GM19023 (cell line): ENCODE measurements around the gene ANGPTL7.
"Not testable (repeated sequence)": the region's sequence is repeated elsewhere in the genome, so short reads cannot be mapped to it uniquely, and the experiment has no call there.

Experiments
- ATAC-seq: cut with Tn5 transposase; IDR thresholded peaks from one replicate; pipeline ENCODE4 v1.9.1; 2021; ENCODE audit warnings: mild to moderate bottlenecking, moderate library complexity; ENCODE audit not compliant: unreplicated experiment

Gene ANGPTL7

DNA sequence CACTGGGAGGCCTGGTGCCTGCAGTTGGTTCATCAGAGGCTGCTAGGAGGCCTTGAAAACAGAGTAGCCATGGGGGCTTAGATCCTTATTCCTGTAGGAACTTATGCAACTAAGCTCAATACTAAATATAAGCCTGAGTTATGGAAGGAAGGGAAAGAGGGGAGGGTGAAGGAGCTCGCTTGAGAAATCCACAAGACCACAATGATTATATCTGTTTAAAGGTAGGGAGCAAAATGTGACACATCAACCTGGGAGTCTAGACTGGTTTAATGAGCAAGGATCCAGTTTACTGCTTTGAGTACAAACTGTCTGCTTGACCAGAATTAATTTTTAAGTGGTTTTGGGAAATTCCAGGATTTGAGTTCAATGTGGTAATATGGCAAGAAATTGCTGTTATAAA lies 20.4 kb upstream of the ANGPTL7 start:
- ATAC-seq, result no peak

DNA sequence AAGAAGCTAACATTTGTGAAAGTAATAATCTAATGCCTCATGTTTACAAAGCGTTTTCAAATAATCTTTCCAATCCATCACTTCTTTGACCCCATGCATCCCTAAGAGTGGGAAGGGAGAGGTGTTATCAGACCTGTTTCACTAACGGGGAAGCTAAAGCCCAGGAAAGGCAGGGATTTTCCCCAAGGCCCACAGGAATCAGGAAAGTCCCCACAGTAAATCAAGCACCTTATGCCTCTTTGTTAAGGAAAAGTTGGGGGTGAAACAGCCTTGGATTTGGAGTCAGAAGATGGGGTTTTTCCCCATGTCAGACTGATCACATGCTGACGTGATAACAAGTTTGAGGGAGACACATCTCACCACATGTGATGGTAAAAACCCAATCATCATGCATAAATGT lies 20.0 kb upstream of the ANGPTL7 start:
- no peak for ATAC-seq

DNA sequence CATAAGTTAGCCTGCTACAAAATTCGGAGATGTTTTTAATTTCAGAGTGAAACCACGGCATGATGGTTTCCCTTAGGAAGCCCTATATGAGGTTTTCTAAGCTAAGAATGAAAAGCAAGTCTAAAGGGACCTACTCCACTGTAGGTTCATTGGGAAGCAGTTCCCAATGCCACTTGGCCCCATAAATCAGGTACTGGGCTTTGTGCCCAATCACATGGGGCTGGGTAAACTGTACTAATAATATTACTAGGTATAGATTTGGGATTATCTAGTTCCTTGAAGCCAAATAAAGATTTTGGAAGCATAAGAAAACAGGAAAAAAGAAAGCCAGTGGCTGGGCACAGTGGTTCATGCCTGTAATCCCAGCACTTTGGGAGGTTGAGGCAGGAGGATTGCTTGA lies 19.1 kb upstream of the ANGPTL7 start:
- no peak for ATAC-seq

DNA sequence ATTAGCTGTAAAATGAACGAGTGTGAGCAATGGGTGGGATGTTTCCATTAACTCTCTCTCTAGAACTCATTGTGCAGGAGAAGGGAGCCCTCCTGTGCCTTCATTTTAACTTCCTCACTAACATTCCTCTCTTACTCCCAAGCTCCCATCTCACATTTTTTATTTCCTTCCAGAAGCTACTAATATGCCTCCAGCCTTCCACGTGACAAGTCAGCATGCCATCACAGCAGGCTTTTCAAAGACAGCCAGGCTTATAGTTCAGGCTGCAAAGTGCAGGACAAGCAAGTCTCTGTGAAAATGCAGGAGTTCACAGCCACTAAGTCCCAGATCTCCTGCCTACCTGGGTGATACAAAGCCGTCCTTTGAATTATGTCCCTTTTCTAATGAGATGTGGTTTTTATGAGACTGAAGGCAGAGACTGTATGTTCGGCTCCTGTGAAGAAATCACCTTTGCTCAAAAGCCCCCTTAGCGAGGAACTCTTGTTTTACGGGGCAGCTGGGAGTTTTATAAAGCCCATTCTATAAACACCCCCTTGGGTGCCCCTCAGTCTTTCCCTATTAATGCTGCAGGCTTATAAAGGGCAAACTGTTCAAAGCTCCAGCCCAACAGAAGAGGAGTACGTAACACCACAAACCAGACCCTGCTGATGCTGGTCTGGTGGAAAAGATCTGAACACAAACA lies 14.8 kb upstream of the ANGPTL7 start:
- no peak for ATAC-seq

DNA sequence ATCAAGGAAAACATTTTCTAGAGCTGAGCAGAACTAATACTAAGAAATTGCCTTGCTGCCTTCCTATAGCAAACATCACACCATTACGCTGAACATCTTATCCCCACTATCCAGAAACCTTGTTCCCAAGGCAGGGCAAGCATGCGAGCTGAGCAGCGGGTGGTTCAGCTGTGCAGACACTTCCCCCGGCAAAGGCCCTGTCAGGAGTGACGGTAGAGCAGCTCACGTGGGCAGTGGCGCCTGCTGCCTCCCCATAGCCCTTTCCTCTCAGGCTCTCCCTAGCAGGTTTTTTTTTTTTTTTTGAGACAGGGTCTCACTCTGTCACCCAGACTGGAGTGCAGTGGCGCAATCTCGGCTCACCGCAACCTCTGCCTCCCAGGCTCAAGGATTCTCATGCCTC lies 13.7 kb upstream of the ANGPTL7 start:
- no peak for ATAC-seq

DNA sequence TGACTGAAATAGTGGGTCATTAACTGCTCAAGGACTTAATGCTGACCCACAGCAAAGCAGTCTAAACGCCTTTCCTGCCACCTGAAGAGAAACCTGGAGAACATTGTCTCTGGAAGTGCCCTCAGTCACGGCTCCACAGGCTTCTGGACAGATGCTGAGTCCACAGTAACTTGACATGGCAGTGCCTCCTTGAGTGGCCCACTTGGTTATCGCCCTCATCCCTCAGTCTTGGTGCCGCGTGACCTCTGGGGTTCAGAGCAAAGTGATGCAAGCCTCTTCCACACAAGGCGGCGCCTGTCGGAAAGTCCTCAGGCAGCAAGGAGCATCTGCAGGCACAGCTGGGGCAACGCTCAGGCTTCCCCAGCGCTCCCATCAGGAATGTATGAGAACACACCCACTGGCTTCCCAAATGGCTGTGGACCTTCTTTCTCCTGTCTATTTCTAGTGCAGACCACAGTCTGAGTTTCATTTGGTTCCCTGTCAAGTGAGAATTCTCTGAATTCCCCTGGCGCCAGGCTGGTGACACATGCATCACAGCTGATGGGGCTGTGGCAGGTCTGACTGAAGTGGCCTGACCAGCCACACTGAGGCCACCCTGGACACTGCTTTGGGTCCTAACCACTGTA lies 13.0 kb upstream of the ANGPTL7 start:
- ATAC-seq, result no peak

DNA sequence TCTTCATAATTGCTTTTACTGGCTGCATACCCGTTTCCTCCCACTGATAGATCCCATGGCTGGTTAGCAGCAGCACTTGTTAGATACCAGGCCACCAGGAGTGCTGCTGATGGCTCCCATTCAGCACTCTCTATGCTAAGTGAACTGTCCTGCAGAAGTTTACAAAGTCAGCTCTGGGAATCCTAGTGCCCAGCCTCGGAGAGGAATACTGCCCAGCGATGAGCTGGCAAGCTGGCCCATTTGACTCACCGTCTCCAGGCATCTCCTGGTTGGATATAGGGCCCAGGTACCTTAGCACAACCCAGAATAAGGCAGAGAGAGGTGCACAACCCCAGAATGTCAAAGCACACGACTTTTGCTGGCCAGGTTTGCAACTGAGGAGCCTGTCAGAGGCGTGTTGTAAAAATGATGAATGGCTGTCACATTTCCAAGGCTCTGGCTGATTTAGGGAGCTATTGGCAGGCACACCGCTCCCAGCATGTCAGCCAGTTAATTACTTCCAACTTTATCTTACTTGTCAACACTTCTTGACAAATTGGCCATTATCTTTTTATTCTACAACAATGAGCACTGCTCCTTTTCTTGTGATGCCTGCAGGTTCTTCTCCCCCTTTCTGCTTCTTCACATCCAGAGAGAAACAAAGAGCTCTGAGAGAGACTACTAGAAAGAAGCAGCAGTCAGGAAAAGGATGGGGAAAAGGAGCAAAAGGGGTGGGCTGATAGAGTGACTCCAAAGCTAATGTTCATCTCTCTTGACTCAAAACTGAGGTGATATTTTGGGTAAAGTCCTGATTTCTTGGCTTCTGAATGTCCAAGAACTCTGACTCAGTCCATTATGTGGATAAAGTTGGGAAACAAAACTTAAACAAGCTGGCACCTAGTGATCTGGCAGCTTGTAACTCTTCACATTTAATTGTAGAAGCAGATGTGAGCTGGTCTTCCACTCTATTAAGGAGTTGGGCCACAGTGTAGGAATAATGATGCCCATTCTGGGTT lies 10.8 kb upstream of the ANGPTL7 start:
- ATAC-seq, result no peak

DNA sequence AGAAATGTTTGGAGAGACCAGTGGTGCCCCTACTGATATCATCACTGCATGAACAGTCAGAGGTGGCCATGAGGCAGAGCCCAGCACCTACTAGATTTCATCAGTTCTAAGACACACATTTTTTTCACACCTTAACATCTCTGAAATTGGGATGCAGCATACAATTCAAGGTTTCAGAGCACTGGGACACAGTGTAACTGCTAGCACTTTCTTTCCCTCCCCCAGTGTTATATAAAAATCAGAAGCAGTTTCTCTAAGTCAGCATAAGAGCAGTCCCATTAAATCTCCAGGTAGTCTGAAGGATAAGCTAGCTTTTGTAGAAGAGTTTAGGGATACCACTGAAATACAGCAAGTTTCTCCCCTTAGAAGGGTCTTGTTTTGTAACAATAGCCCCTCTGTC lies 10.0 kb upstream of the ANGPTL7 start:
- no peak for ATAC-seq

DNA sequence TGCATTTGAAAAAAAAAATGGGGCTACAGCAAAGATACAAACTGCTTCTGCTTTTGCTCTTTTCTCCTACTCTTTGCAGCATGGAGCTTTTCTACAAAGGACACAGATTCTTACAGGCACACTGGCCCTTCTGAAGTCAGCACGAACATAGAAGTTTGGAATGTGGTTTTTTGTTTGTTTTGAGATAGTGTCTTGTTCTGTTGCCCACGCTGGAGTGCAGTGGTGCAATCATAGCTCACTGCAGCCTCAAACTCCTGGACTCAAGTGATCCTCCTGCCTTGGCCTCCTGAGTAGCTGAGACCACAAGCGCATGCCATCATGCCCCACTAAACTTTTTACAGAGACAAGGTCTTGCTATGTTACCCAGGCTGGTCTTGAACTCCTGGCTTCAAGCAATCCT lies 9.4 kb upstream of the ANGPTL7 start:
- not testable (repeated sequence) for ATAC-seq

DNA sequence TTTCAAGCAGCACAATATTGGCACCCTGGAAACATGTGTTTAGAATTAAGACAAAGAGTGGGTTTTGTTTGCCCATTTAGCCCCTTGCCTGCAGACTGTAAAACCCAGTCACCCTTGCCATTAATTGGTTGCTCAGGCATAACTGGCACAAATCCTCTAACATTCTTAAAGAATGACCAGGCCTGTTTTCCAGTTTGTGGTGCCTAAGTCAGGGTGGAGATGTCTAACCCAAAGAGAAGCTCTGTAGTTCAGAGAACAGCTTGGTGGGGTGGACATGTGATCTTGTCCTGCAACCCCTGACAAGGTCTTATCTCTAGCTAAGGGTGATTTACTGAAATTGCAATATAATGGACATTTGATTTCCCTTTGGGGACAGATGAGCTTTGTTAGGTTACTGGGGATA lies 8.8 kb upstream of the ANGPTL7 start:
- no peak for ATAC-seq

DNA sequence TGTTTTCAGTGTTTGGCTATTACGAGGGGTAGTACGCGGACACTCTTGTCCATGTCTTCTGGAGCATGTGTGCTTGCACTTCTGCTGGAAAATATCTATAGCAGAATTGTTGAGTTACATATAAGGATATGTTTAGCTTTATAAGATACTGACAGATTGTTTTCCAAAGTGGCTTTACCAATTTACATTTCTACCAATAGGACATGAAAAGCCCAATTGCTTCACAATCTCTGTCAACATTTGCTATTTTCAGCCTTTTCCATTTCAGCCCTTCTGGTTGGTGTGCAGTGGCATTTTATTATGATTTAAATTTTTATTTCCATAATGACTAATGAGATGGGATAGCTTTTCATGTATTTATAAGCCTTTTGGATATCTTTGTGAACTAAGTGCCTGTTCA lies 6.3 kb upstream of the ANGPTL7 start:
- ATAC-seq, result no peak

DNA sequence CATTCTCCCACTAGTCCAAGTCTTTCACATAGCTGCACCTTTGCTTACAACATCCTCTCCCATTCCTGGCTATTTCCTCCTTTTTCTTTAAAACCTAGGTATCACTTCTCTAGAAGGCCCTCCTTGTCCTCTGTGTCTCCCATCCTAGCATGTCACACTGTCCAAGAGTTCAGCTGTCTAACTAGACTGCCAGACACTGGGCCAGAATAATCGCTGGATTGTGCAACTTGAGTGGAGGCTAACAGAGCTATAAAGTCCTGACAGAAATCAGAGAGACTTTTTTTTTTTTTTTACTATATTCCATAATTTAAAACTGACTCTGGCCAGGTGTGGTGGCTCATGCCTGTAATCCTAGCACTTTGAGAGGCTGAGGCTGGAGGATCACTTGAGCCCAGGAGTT lies 4.2 kb upstream of the ANGPTL7 start:
- ATAC-seq, result no peak

DNA sequence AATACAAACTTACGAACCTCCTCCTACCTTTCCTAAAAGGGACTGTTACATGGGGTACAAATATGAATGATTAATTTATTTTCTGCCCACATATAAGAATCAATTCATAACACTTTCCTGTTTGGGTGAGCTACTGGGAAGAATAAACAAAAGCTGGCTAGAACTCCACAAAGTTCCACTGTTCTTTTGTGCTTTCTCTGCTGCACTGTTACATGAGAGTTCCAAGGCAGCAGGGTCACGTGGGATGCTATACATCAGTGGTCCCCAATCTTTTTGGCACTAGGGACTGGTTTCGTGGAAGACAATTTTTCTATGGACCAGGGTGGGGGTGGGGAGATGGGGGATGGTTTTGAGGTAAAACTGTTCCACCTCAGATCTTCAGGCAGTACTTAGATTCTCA lies 2.2 kb upstream of the ANGPTL7 start:
- ATAC-seq, result no peak

DNA sequence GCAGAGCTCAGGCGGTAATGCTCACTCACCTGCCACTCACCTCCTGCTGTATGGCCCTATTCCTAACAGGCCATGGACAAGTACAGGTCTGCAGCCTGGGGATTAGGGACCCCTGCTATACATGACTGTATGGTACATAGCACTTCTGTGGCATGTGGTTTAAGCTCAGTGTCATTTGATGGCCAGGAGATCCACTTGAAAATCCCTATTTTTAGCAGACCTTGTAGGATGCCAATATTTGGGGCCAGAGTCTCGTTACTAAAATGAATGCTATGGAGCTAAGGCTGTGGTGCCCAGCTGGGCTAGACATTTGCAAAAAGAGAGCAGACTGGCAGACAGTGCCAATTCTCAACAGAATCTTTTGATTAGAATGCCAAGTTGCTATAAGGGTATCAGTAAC lies 1.7 kb upstream of the ANGPTL7 start:
- no peak for ATAC-seq

DNA sequence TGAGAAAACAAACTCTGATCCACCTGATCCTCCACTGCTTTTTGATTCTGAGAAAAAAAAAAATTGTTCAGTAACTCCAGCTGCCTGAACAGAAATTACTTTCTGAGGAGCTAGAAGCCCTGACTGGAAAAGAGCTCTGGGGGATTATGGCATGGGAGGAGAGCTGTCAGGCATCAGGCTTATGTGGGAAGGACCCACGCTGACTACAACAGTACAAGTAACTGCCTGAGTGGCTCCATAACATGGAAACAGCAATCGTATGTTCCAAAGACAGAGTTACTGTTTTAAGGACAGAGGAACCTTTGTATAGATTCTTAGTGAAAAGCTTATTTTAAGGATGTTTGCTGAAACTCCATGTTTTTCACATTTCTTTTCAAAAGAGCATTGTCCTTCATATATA lies 1.2 kb upstream of the ANGPTL7 start:
- no peak for ATAC-seq

DNA sequence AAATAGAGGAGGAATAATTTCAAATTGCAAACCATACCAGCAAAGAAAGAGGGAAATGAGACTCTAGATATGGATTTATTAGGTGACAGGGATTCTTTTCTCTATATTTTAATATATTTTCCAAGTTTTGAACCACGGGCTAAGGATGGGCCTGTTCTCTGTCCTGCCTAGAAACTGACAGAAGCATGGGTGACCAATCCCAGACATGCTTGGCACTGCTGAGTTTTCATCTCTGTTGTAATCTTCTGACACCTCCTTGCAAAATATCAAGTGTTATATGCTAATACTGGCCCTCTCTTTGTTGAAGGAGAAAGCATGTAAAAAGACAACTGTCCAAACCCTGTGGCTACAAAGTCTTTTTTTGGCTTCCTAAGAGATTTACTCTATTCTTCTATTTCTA lies 774 bp upstream of the ANGPTL7 start:
- no peak for ATAC-seq

DNA sequence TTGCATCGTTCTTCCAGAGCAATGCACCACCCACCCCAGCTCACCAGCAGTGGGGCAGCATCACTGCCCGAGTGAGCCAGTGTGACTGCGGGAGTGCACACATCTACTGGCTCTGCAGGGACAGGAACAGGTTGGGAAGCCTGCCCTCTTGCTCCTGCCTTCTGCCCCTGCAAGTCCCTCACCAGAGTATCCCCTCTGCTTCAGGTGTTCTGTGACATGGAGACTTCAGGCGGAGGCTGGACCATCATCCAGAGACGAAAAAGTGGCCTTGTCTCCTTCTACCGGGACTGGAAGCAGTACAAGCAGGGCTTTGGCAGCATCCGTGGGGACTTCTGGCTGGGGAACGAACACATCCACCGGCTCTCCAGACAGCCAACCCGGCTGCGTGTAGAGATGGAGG lies 4.2 kb downstream of the ANGPTL7 start:
- no peak for ATAC-seq

DNA sequence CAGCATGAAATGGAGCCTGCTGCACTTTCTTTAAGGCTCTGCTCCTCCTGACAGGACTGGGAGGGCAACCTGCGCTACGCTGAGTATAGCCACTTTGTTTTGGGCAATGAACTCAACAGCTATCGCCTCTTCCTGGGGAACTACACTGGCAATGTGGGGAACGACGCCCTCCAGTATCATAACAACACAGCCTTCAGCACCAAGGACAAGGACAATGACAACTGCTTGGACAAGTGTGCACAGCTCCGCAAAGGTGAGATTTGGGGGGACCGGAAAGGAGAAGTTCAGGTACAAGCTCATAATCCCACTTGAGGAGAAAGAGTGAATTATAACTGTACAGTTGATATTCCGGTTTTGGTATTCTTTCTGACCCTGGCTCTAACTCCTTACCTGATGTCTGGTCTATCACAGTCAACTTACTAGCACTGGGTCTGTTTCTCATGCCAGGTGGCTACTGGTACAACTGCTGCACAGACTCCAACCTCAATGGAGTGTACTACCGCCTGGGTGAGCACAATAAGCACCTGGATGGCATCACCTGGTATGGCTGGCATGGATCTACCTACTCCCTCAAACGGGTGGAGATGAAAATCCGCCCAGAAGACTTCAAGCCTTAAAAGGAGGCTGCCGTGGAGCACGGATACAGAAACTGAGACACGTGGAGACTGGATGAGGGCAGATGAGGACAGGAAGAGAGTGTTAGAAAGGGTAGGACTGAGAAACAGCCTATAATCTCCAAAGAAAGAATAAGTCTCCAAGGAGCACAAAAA lies 5.4 kb downstream of the ANGPTL7 start:
- ATAC-seq, result no peak

DNA sequence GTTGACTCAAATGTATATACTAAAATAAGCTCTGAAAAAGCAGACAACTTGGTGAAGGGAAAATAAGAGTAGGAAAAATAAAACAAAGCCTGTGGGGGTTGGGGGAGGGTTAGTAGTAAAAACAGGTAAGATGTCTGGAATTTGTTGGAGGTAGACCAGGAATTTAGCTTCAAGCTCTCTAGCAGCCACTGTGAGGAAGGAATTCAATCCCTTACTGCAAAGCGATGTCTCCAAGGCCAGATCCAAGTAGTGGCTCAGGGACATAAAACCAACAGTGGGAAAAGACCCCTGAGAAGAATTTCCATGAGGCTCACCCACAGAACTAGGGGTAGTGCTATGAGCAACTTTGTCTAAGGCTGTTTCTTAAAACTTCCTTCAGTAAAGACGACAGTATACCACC lies 7.8 kb downstream of the ANGPTL7 start:
- no peak for ATAC-seq

DNA sequence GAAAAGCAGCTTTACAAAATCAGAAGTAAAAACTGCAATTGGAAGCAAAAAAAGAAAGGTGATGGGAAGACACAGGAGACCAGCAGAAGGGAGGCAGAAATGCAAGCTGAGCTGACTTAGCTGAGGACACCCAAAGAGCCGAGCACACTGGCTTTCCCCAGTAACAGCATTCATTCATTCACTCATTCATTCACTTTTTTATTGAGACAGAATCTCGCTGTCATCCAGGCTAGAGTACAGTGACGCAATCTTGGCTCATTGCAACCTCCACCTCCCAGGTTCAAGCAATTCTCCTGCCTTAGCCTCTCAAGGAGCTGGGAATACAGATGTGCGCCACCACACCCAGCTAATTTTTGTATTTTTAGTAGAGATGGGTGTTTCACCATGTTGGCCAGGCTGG lies 8.2 kb downstream of the ANGPTL7 start:
- no peak for ATAC-seq

DNA sequence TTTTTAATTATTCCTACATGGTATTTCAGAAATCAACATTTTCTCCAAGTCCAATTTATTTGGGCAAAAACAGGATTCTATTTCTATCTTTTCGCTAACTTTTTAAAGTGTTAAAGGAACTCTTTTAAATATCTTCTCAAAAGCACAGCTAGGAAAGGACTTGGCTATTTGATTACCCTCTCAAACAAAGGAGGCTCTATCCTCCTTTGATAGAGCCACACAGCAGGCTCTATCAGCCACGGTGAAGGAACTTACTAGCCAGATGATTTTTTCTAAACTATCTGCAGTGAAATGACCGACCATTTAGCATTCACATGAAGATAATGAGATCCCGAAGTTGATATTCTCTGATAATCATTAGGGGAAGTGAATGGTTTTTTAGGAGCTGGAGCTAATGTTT lies 9.1 kb downstream of the ANGPTL7 start:
- ATAC-seq, result no peak
